Adrenal gland (tissue), 12 donors: ENCODE data around the gene PDPN. TPM values are rescaled to one million over a fixed set of nuclear protein-coding genes. Genes with fewer than 3 reads are reported as not detected.

Experiments used
- DNase-seq, 7 donors: peaks; one replicate each; pipeline ENCODE4 v3.0.0-alpha.2; 2019 to 2020
- H3K27ac ChIP-seq, 5 donors: fragments of 200-600 bp; sonication (generic) in 4 of 5; 1 replicate in 3 of 5; 2 replicates in 2 of 5; pipeline versions ENCODE4 v1.5.1 to v1.8.0; 2016 to 2020; ENCODE audit warnings: mild to moderate bottlenecking in 1 of 5
- H3K27me3 ChIP-seq: fragments of 200-600 bp; 2 replicates; pipeline ENCODE4 v1.8.0; 2021
- H3K36me3 ChIP-seq, 2 donors: fragments of 200-600 bp; replicated peaks in 1 of 2; 1 replicate in 1 of 2; 2 replicates in 1 of 2; pipeline versions ENCODE4 v1.5.1 to v1.8.0; 2018 to 2022
- H3K4me1 ChIP-seq, 2 donors: fragments of 200-600 bp; replicated peaks in 1 of 2; 1 replicate in 1 of 2; 2 replicates in 1 of 2; pipeline versions ENCODE4 v1.5.1 to v1.8.0; 2018 to 2021
- H3K4me3 ChIP-seq, 4 donors: fragments of 200-600 bp; sonication (generic) in 3 of 4; one replicate each; pipeline ENCODE4 v1.5.1; 2016 to 2018
- H3K9me3 ChIP-seq, 3 donors: fragments of 200-600 bp; sonication (generic) in 1 of 3; replicated peaks in 1 of 3; 1 replicate in 2 of 3; 2 replicates in 1 of 3; pipeline versions ENCODE4 v1.5.1 to v1.8.0; 2016 to 2021
- POLR2A ChIP-seq, 2 donors: fragments of 450-650 bp; IDR thresholded peaks; one replicate each; pipeline ENCODE4 v1.6.1; 2017; ENCODE audit warnings: antibody characterized with exemption in 2 of 2, mild to moderate bottlenecking in 2 of 2, moderate library complexity in 1 of 2
- WGBS, 4 donors: extraction: QIAGEN DNeasy Blood & Tissue Kit in 2 of 4; methylation state at CpG; one replicate each; pipeline versions ENCODE4 v1.1.5 to v1.1.7; 2013 to 2017; 5-methylcytosine and 5-hydroxymethylcytosine counted together
- intact Hi-C, 2 donors: fragments of 100-400 bp; cut with DNase I; formaldehyde crosslinking; loops; one replicate each; pipeline versions ENCODE4 v1.14.1 to v1.15.0; 2022 to 2023
- polyA plus RNA-seq, 3 donors: library from polyadenylated mRNA; stranded (reverse); fragments of 200-250 nt in 2 of 3; fragments of 350-450 nt in 1 of 3; fragmentation: Illumina TruSeq in 1 of 3; extraction: RNeasy Lipid Tissue Mini Kit (QIAGEN cat#74804) in 1 of 3; gene quantifications; one replicate each; pipeline ENCODE4 v1.2.3, GENCODE V29; 2013 to 2014
- total RNA-seq, 9 donors: library from RNA; depleted of rRNA in 4 of 9; stranded (reverse); fragments of >200 nt in 4 of 9; fragments of 120-200 nt in 1 of 9; fragmentation: NEBNext Ultra II Directional in 1 of 9; extraction: Animal tissue kit (Norgen Biotek cat#: 25700) in 1 of 9; gene quantifications; one replicate each; pipeline versions ENCODE4 v1.1.0 to v1.2.4, GENCODE V29; 2013 to 2023
- TF ChIP-seq, protein P1 (sequence below), 6 experiments: fragments of 450-650 bp in 4 of 6; fragments of 200-600 bp in 2 of 6; sonication (generic) in 1 of 6; IDR thresholded peaks; 1 replicate in 5 of 6; 2 replicates in 1 of 6; pipeline versions ENCODE4 v1.5.1 to v1.8.0; 2016 to 2021; ENCODE audit warnings: antibody characterized with exemption in 6 of 6, mild to moderate bottlenecking in 2 of 6, moderate library complexity in 1 of 6
- donor health status: healthy with polysubstance abuse.
- donor health status: Bipolar disorder and iron deficiency.
- donor health status: DM: yes; HTN: yes; CAD: no.
- donor health status: DM: no; HTN: no; CAD: no.
- donor health status: DM: no; HTN: no; CAD: no.
- donor health status: DM: yes; HTN: yes; CAD: no.

Gene PDPN
- total and polyA plus RNA-seq, 12 donors, result 1.2 to 13.8 (median 5.6) TPM

DNA sequence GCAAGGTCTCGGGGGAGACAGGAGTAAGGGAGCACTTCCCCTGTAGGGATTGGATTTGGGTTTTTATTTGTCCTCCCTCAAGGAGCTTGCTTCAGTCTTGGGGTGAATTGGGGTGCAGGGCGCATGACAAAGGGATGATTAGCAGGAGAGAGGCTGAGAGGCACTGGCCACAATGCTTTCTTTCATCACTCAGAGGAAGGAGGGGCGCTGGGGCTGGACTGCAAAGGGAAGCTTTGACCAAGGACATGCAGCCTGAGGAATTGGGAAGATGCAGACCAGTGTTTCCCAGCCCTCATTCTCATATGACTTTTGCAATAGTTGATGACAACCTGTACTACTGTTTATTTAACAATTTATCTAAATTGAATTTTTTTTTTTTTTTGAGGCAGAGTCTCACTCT is 34.1 kb upstream of the PDPN start:
- peak in 3 of 7 donors; percentile 22 to 52 (median 52) for DNase-seq
- 48 to 71% (median 56%) methylated on average over 2 to 3 of the region's 3 CpGs for WGBS, 4 donors

DNA sequence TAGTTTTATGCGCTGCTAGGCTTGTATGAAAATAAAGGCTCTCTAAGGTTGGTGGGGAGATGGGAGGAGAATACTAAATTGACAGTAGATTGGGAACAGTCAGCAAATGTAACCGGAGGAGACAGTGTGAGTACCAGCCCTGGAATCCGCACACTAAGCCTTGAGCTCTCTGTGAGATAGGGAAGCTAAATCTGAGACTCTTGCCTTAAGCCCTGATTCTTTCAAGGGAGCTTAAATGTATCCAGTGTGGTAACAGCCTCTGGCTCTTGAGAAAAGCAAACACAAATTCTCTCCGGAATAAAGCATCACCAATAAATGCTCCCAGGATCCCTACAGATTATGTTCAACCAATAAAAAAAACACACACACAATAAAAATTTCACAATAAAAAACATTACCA is 33.0 kb upstream of the PDPN start:
- Histone ChIP-seq H3K27me3 (no peaks in the 10 kb centered on the region), H3K4me1 (no peaks in the 10 kb centered on the region), H3K27ac (no peak overlapping the region), H3K9me3 (no peaks in the 10 kb centered on the region), H3K36me3 (no peaks in the 10 kb centered on the region), H3K4me3 (no peak overlapping the region)
- 40 to 60% (median 48%) methylated on average over 4 of the region's 4 CpGs for WGBS, 4 donors
- TF ChIP-seq, protein P1, sequence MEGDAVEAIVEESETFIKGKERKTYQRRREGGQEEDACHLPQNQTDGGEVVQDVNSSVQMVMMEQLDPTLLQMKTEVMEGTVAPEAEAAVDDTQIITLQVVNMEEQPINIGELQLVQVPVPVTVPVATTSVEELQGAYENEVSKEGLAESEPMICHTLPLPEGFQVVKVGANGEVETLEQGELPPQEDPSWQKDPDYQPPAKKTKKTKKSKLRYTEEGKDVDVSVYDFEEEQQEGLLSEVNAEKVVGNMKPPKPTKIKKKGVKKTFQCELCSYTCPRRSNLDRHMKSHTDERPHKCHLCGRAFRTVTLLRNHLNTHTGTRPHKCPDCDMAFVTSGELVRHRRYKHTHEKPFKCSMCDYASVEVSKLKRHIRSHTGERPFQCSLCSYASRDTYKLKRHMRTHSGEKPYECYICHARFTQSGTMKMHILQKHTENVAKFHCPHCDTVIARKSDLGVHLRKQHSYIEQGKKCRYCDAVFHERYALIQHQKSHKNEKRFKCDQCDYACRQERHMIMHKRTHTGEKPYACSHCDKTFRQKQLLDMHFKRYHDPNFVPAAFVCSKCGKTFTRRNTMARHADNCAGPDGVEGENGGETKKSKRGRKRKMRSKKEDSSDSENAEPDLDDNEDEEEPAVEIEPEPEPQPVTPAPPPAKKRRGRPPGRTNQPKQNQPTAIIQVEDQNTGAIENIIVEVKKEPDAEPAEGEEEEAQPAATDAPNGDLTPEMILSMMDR (IDR thresholded peaks at IDR 0.05), result no peak
- no peak for TF ChIP-seq POLR2A (IDR thresholded peaks at IDR 0.05)
- intact Hi-C loops, result no loop called here
- peak in 2 of 7 donors; percentile 22 to 31 for DNase-seq

More for the DNA sequence above, 34.1 kb upstream of the PDPN start:
- Histone ChIP-seq H3K4me1 (no peaks in the 10 kb centered on the region), H3K36me3 (no peaks in the 10 kb centered on the region), H3K9me3 (no peaks in the 10 kb centered on the region), H3K4me3 (no peak overlapping the region), H3K27ac (no peak overlapping the region), H3K27me3 (no peaks in the 10 kb centered on the region)
- TF ChIP-seq, protein P1 (IDR thresholded peaks at IDR 0.05), result no peak
- no peak for TF ChIP-seq POLR2A (IDR thresholded peaks at IDR 0.05)
- intact Hi-C loops, result loop anchor here in 1 of 2 donors (10.0 kb wide), 1 partner anchor 85 kb away; no protein-coding TSS in a partner anchor

DNA sequence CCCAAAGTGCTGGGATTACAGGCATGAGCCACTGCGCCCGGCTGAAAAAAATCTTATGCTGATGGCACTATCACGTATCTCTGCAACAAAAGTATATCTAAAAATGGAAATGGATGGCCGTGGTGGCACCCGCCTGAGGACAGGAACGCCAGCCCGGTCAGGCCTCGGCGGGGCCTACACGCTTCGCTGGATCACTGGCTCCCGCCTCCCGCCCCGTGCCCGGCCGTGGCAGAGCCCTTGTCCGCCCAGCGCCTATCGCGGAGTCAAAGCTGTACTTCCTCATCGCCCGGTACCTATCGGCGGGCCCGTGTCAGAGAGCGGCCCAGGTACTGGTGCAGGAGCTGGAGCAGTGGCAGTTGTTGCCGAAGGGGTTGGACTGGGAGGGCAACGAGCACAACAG is 28.8 kb upstream of the PDPN start:
- no peaks in the 10 kb centered on the region for H3K36me3 ChIP-seq
- DNase-seq, result no peak
- no peak overlapping the region for H3K27ac ChIP-seq
- H3K27me3 ChIP-seq, result no peaks in the 10 kb centered on the region
- H3K4me1 ChIP-seq, result no peaks in the 10 kb centered on the region
- 95 to 96% (median 95%) methylated on average over 22 to 28 of the region's 28 CpGs for WGBS, 4 donors
- intact Hi-C loops, result no loop called here
- H3K9me3 ChIP-seq, result no peaks in the 10 kb centered on the region
- H3K4me3 ChIP-seq, result no peak overlapping the region
- no peak for TF ChIP-seq POLR2A (IDR thresholded peaks at IDR 0.05)
- TF ChIP-seq, protein P1 (IDR thresholded peaks at IDR 0.05), result no peak

DNA sequence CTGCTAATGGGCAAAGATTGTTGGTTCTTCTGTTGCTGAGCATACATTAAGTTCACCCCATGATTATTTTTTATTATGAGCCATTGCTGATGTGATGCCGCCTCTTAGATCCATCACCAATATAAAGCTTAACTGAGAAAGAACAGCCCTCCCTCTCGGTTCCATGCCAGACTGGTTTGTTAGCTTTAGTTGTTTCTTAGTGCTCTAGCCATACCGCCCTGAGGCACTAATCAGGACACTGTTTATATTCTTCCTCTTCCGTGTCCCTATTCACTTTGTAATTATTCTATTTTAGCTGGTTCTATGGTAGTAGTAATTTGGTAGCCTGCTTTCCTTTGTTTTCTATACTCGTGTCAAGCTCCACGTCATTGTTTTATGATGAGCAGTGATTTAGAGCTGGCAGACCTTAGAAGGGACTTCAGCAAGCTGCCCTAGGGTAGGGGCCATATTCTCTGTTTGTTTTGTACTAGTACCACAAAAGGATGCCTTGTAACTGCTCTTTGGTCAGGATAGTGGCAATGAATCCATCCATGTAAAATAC is 27.3 kb upstream of the PDPN start:
- Histone ChIP-seq H3K4me1 (no peaks in the 10 kb centered on the region), H3K4me3 (no peak overlapping the region), H3K36me3 (no peaks in the 10 kb centered on the region), H3K27ac (no peak overlapping the region), H3K9me3 (no peaks in the 10 kb centered on the region), H3K27me3 (no peaks in the 10 kb centered on the region)
- TF ChIP-seq, protein P1 (IDR thresholded peaks at IDR 0.05), result no peak
- TF ChIP-seq POLR2A (IDR thresholded peaks at IDR 0.05), result no peak
- 74 to 88% (median 78%) methylated on average over 6 of the region's 6 CpGs for WGBS, 4 donors
- intact Hi-C loops, result no loop called here
- DNase-seq, result no peak
